IMR-90 (cell line): ENCODE results near the gene DEGS2. TPM values are rescaled to one million over a fixed set of nuclear protein-coding genes. Genes with fewer than 3 reads are reported as not detected.

Experiments used
- ATAC-seq: fragments of 200-7000 bp; cut with Tn5 transposase; 2 replicates; pipeline ENCODE4 v1.9.1; 2020; ENCODE audit warnings: low read depth, mild to moderate bottlenecking, moderate library complexity
- BruUV-seq: library from RNA; stranded (reverse); fragments of 400-500 nt; replicated peaks from 2 replicates; lab custom pipeline; 2021; lab: Mats Ljungman, UMichigan
- CTCF ChIA-PET: fragments of 300-600 bp; formaldehyde crosslinking; extraction: SDS; loops from one replicate; lab custom pipeline; 2021; ENCODE audit warnings: antibody characterized with exemption; lab: Yijun Ruan, JAX
- POLR2A ChIA-PET: fragments of 300-600 bp; sonication (Branson Sonifier 250); formaldehyde crosslinking; loops from one replicate; lab custom pipeline; 2022; ENCODE audit warnings: antibody characterized with exemption; ENCODE audit not compliant: unreplicated experiment; lab: Charles Lee
- DNase-seq: peaks from one replicate; pipeline ENCODE4 v3.0.0; 2013
- H2AFZ ChIP-seq: replicated peaks from 2 replicates; pipeline ENCODE3; 2013; ENCODE audit warnings: low read length, mild to moderate bottlenecking; ENCODE audit not compliant: poor library complexity
- H2AK5ac ChIP-seq: 2 replicates; pipeline ENCODE4 v1.6.1; 2013; ENCODE audit warnings: low read depth, low read length, inconsistent platforms
- H2AK9ac ChIP-seq: replicated peaks from 2 replicates; pipeline ENCODE3; 2013; ENCODE audit warnings: mild to moderate bottlenecking, low read depth, low read length, moderate library complexity; ENCODE audit not compliant: poor library complexity
- H2BK120ac ChIP-seq: 2 replicates; pipeline ENCODE4 v1.6.1; 2013; ENCODE audit warnings: low read depth, low read length, inconsistent platforms
- H2BK15ac ChIP-seq: 3 replicates; pipeline ENCODE4 v1.6.1; 2013; ENCODE audit warnings: low read depth, low read length, inconsistent platforms
- H2BK20ac ChIP-seq: 2 replicates; pipeline ENCODE4 v1.6.1; 2013; ENCODE audit warnings: low read depth, mild to moderate bottlenecking, inconsistent platforms, low read length, moderate library complexity
- H2BK5ac ChIP-seq: 2 replicates; pipeline ENCODE4 v1.6.1; 2013; ENCODE audit warnings: mild to moderate bottlenecking, low read depth, low read length, inconsistent platforms; ENCODE audit not compliant: poor library complexity, severe bottlenecking
- H3K14ac ChIP-seq: replicated peaks from 2 replicates; pipeline ENCODE4 v1.6.1; 2013; ENCODE audit warnings: low read depth, low read length, inconsistent platforms
- H3K18ac ChIP-seq: 2 replicates; pipeline ENCODE4 v1.6.1; 2013; ENCODE audit warnings: low read depth, low read length, control low read depth
- H3K23ac ChIP-seq: 2 replicates; pipeline ENCODE4 v1.6.1; 2013; ENCODE audit warnings: low read depth, low read length, inconsistent platforms
- H3K27ac ChIP-seq: 2 replicates; pipeline ENCODE4 v1.5.1; 2013; ENCODE audit warnings: mild to moderate bottlenecking, control low read depth, low read length; ENCODE audit not compliant: insufficient read depth
- H3K27me3 ChIP-seq: 2 replicates; pipeline ENCODE4 v1.6.1; 2013; ENCODE audit warnings: low read length; ENCODE audit not compliant: control insufficient read depth, insufficient read depth
- H3K36me3 ChIP-seq: 2 replicates; pipeline ENCODE4 v1.6.1; 2013; ENCODE audit warnings: low read length, mixed read lengths; ENCODE audit not compliant: control insufficient read depth, insufficient read depth
- H3K4ac ChIP-seq: 2 replicates; pipeline ENCODE4 v1.6.1; 2013; ENCODE audit warnings: low read depth, low read length, inconsistent platforms
- H3K4me1 ChIP-seq: 2 replicates; pipeline ENCODE4 v1.6.1; 2013; ENCODE audit warnings: low read length, mixed read lengths; ENCODE audit not compliant: control insufficient read depth, insufficient read depth
- H3K4me2 ChIP-seq: 2 replicates; pipeline ENCODE4 v1.6.1; 2013; ENCODE audit warnings: low read depth, mild to moderate bottlenecking, control low read depth, low read length, moderate library complexity
- H3K4me3 ChIP-seq: 2 replicates; pipeline ENCODE4 v1.5.1; 2013; ENCODE audit warnings: low read depth, mild to moderate bottlenecking, control low read depth, low read length, moderate library complexity; ENCODE audit not compliant: insufficient read depth
- H3K56ac ChIP-seq: 2 replicates; pipeline ENCODE4 v1.6.1; 2013; ENCODE audit warnings: low read length, inconsistent platforms; ENCODE audit not compliant: insufficient read depth; ENCODE audit errors: extremely low read depth
- H3K79me1 ChIP-seq, 2 experiments: 2 replicates each; pipeline ENCODE4 v1.6.1; 2013; ENCODE audit warnings: low read length in 2 of 2, inconsistent platforms in 1 of 2, low read depth in 1 of 2
- H3K9ac ChIP-seq: 2 replicates; pipeline ENCODE4 v1.6.1; 2013; ENCODE audit warnings: low read depth, low read length, control low read depth
- H3K9me1 ChIP-seq: 2 replicates; pipeline ENCODE4 v1.6.1; 2013; ENCODE audit warnings: low read length, inconsistent platforms; ENCODE audit not compliant: insufficient read depth
- H3K9me3 ChIP-seq: 2 replicates; pipeline ENCODE4 v1.6.1; 2013; ENCODE audit warnings: low read length; ENCODE audit not compliant: control insufficient read depth, insufficient read depth
- H4K20me1 ChIP-seq: 2 replicates; pipeline ENCODE4 v1.6.1; 2013; ENCODE audit warnings: low read length, inconsistent platforms; ENCODE audit not compliant: insufficient read depth
- H4K5ac ChIP-seq: 2 replicates; pipeline ENCODE4 v1.6.1; 2013; ENCODE audit warnings: mild to moderate bottlenecking, low read depth, low read length, control low read depth
- H4K8ac ChIP-seq, 2 experiments: 2 replicates each; pipeline ENCODE4 v1.6.1; 2013; ENCODE audit warnings: low read depth in 2 of 2, low read length in 2 of 2, control low read depth in 1 of 2, inconsistent platforms in 1 of 2
- H4K91ac ChIP-seq: 2 replicates; pipeline ENCODE4 v1.6.1; 2013; ENCODE audit warnings: low read depth, low read length, inconsistent platforms; ENCODE audit not compliant: insufficient read depth
- CHD1 ChIP-seq: IDR thresholded peaks from 2 replicates; pipeline ENCODE4 v1.6.1; 2012; ENCODE audit warnings: low read depth, low read length, improper control_type of control experiment
- FOS ChIP-seq: fragments of 150-350 bp; IDR thresholded peaks from 2 replicates; pipeline ENCODE4 v1.6.1; 2016; ENCODE audit warnings: low read depth, low read length
- MXI1 ChIP-seq: IDR thresholded peaks from 2 replicates; pipeline ENCODE4 v1.6.1; 2012; ENCODE audit warnings: low read depth, mild to moderate bottlenecking, low read length, moderate library complexity, borderline replicate concordance
- RCOR1 ChIP-seq: IDR thresholded peaks from 2 replicates; pipeline ENCODE4 v1.6.1; 2012; ENCODE audit warnings: mild to moderate bottlenecking, low read length, improper control_type of control experiment; ENCODE audit not compliant: insufficient replicate concordance
- RFX5 ChIP-seq: IDR thresholded peaks from 2 replicates; pipeline ENCODE4 v1.8.0; 2012; ENCODE audit warnings: low read depth, mild to moderate bottlenecking, low read length, moderate library complexity
- WGBS, 2 experiments: methylation state at CpG; one replicate each; pipeline versions ENCODE4 v1.1.5 to v1.1.7; 2013; ENCODE audit warnings: missing lambda C conversion rate in 2 of 2; ENCODE audit not compliant: insufficient read length in 1 of 2; ENCODE audit errors: extremely low coverage in 2 of 2; 5-methylcytosine and 5-hydroxymethylcytosine counted together
- dilution Hi-C: fragments of 300-500 bp; cut with HindIII; formaldehyde crosslinking; loops from one replicate; pipeline ENCODE4 v1.14.3; 2018; ENCODE audit warnings: low sequenced_read_pairs; ENCODE audit not compliant: unreplicated experiment
- in situ Hi-C: fragments of 300-500 bp; cut with MboI; formaldehyde crosslinking; loops from 3 replicates; pipeline ENCODE4 v1.14.3; 2019; ENCODE audit warnings: low sequenced_read_pairs, inconsistent platforms, mixed read lengths
- intact Hi-C: fragments of 100-400 bp; cut with micrococcal nuclease; formaldehyde crosslinking; loops from 2 replicates; pipeline ENCODE4 v1.10.0; 2022
- polyA plus RNA-seq, 3 experiments: library from polyadenylated mRNA; depleted of rRNA; stranded (reverse); fragments of >200 nt; gene quantifications; 2 replicates each; pipeline ENCODE4 v1.2.3, GENCODE V29; 2012; ENCODE audit warnings: low replicate concordance in 1 of 3
- total RNA-seq: library from RNA; depleted of rRNA; stranded (reverse); fragments of >200 nt; gene quantifications from 2 replicates; pipeline ENCODE4 v1.2.3, GENCODE V29; 2012
- TF ChIP-seq, protein P1 (sequence below): fragments of 150-350 bp; IDR thresholded peaks from 2 replicates; pipeline ENCODE4 v1.6.1; 2017; ENCODE audit warnings: mild to moderate bottlenecking, antibody characterized with exemption, low read length, low read depth

The DEGS2 gene
- total and polyA plus RNA-seq, 2 of the 4 experiments (the other 2 are of a cell fraction): not detected

DNA sequence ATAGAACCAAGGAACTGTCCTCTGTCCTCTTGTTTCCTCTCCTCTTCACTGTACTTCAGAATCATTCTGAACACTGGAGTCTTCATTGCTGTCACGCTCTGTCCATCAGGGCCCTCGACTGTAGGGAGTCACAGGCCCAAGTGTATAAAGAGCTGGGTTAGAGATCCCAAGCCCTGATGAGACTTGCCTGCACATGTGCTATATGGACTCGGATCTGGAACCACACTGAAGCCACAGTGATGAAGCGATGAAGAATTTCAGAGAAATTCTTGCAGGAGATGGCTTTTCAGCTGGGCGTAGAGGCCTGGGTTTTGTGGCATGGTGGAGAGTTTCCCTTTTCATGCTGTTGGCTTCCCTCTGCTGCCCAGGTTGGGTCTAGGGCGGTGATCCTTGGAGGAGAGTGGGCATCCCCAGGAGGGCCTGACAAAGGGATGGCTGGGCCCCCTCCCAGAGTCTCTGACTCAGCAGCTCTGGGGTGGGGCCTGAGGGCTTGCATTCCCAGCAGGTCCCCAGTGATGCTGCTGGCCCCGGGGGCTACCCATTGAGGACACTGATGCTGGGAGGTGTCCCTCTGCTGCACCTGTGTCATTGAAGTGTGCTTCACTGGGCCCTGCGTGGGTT, 39.9 kb upstream of the DEGS2 start:
- Histone ChIP-seq H3K23ac (no peak overlapping the region), H4K5ac (no peak overlapping the region), H2BK15ac (no peak overlapping the region), H3K18ac (no peak overlapping the region), H4K91ac (no peak overlapping the region), H3K9me3 (no peaks in the 10 kb centered on the region), H3K4me3 (no peak overlapping the region), H2BK120ac (no peak overlapping the region), H4K8ac (no peak overlapping the region), H4K20me1 (no peaks in the 10 kb centered on the region), H2AK9ac (no peak overlapping the region), H3K4me2 (no peak overlapping the region), H2AK5ac (no peak overlapping the region), H3K9me1 (no peaks in the 10 kb centered on the region), H2AFZ (peak overlapping the region; percentile 26), H3K79me1 (no peaks in the 10 kb centered on the region), H3K14ac (no peak overlapping the region), H3K36me3 (no peaks in the 10 kb centered on the region), H3K27ac (no peak overlapping the region), H3K27me3 (no peaks in the 10 kb centered on the region), H2BK20ac (no peak overlapping the region), H2BK5ac (no peak overlapping the region), H3K4ac (no peak overlapping the region), H3K9ac (no peak overlapping the region), H3K4me1 (peaks cover 2% of the 10 kb centered on the region), H3K56ac (no peak overlapping the region)
- TF ChIP-seq CHD1 (no peak), FOS (no peak), RCOR1 (no peak), RFX5 (no peak), MXI1 (no peak)
- TF ChIP-seq, protein P1, sequence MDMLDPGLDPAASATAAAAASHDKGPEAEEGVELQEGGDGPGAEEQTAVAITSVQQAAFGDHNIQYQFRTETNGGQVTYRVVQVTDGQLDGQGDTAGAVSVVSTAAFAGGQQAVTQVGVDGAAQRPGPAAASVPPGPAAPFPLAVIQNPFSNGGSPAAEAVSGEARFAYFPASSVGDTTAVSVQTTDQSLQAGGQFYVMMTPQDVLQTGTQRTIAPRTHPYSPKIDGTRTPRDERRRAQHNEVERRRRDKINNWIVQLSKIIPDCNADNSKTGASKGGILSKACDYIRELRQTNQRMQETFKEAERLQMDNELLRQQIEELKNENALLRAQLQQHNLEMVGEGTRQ: no peak
- WGBS, 2 experiments: 95% methylated on average over 4 of the region's 8 CpGs; no CpG with 5 or more reads in 1 of the 2 experiments
- DNase-seq (no peak), ATAC-seq (no peak; the same call in 1 of the 2 replicates)
- ChIA-PET CTCF (interaction anchor here (0.7 kb wide), 1 partner anchor 216 kb away, joined by 3 read pairs; no protein-coding TSS in a partner anchor), POLR2A (no interaction called here)
- intact Hi-C loops: no loop called here
- no TSS peak for BruUV-seq
- dilution Hi-C loops: no loop called here
- in situ Hi-C loops: loop anchor here (10.0 kb wide), 1 partner anchor 215 kb away; no protein-coding TSS in a partner anchor
